Glutamatergic neuron (in vitro differentiated cells): ENCODE measurements around the gene TAC3. TPM values are rescaled to one million over a fixed set of nuclear protein-coding genes. Genes with fewer than 3 reads are reported as not detected.

Experiments used
- DNase-seq: peaks from one replicate; pipeline ENCODE4 v3.0.0; 2022
- H3K27ac Mint-ChIP-seq: one replicate; pipeline ENCODE4 v1.8.0; 2020; ENCODE audit warnings: mild to moderate bottlenecking, mixed read lengths, inconsistent platforms; ENCODE audit not compliant: unreplicated experiment
- H3K27me3 Mint-ChIP-seq: one replicate; pipeline ENCODE4 v1.8.0; 2020; ENCODE audit warnings: mild to moderate bottlenecking, moderate library complexity, mixed read lengths, inconsistent platforms; ENCODE audit not compliant: unreplicated experiment
- H3K36me3 Mint-ChIP-seq: one replicate; pipeline ENCODE4 v1.8.0; 2020; ENCODE audit warnings: mild to moderate bottlenecking, mixed read lengths, inconsistent platforms; ENCODE audit not compliant: unreplicated experiment
- H3K4me1 Mint-ChIP-seq: one replicate; pipeline ENCODE4 v1.8.0; 2020; ENCODE audit warnings: mild to moderate bottlenecking, low read depth, mixed read lengths, inconsistent platforms; ENCODE audit not compliant: unreplicated experiment
- H3K4me3 Mint-ChIP-seq: one replicate; pipeline ENCODE4 v1.8.0; 2020; ENCODE audit warnings: mild to moderate bottlenecking, mixed read lengths, inconsistent platforms; ENCODE audit not compliant: unreplicated experiment
- H3K9me3 Mint-ChIP-seq: one replicate; pipeline ENCODE4 v1.8.0; 2020; ENCODE audit warnings: mild to moderate bottlenecking, moderate library complexity, mixed read lengths, inconsistent platforms; ENCODE audit not compliant: unreplicated experiment
- total RNA-seq: library from RNA; stranded (reverse); fragmentation: NEBNext Ultra II Directional; extraction: Animal tissue kit (Norgen Biotek cat#: 25700); gene quantifications from one replicate; pipeline ENCODE4 v1.2.1, GENCODE V29; 2021; ENCODE audit not compliant: unreplicated experiment
- TF ChIP-seq, protein P1 (sequence below): fragments of 200-600 bp; sonication (generic); IDR thresholded peaks from one replicate; pipeline ENCODE4 v1.5.0; 2021; ENCODE audit not compliant: partially characterized antibody, unreplicated experiment

The TAC3 gene
- total RNA-seq, 1 donor from 2014 or later = 0.74 TPM

DNA sequence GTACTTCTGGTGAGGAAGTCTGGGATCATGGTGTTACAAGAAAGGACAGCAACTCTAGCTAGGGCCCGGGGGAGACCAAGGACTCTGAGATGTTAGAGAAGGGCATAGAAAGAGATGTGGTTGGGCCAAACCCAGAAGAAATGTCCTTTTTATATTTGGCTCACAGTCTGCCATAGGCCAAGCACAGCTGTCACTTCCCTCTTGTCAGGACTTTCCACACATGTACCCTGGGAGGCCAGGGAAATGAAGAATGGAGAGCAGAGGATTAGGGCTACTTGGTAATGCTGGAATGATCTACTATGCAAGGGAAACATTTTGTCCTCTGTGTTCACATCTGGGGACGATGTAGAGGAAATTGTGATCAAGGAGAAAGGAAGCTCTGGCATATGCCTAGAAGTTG is 24.4 kb upstream of the TAC3 start:
- Mint-ChIP-seq H3K36me3 (no peaks in the 10 kb centered on the region), H3K4me3 (no peak overlapping the region), H3K4me1 (no peaks in the 10 kb centered on the region), H3K27me3 (no peaks in the 10 kb centered on the region), H3K9me3 (no peaks in the 10 kb centered on the region), H3K27ac (no peak overlapping the region)
- TF ChIP-seq, protein P1, sequence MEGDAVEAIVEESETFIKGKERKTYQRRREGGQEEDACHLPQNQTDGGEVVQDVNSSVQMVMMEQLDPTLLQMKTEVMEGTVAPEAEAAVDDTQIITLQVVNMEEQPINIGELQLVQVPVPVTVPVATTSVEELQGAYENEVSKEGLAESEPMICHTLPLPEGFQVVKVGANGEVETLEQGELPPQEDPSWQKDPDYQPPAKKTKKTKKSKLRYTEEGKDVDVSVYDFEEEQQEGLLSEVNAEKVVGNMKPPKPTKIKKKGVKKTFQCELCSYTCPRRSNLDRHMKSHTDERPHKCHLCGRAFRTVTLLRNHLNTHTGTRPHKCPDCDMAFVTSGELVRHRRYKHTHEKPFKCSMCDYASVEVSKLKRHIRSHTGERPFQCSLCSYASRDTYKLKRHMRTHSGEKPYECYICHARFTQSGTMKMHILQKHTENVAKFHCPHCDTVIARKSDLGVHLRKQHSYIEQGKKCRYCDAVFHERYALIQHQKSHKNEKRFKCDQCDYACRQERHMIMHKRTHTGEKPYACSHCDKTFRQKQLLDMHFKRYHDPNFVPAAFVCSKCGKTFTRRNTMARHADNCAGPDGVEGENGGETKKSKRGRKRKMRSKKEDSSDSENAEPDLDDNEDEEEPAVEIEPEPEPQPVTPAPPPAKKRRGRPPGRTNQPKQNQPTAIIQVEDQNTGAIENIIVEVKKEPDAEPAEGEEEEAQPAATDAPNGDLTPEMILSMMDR = no peak
- no peak for DNase-seq

DNA sequence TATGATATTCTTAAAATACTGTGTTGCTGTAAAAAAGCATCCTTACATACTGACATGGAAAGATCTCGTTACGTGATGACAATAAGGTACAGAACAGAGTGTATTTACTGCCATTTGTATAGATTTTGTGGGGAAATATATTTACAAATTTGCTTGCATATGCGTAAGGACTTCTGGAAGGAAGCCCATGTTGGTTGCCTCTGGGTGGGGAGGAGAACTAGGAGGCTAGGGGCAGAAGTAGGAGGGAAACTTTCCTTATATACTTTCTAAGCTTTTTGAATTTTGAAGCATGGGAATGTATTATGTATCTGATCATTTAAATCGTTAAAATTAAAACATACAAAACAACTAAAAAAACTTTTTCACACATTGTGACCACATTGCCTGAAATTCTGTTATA is 23.9 kb upstream of the TAC3 start:
- Mint-ChIP-seq H3K27me3 (no peaks in the 10 kb centered on the region), H3K9me3 (no peaks in the 10 kb centered on the region)

DNA sequence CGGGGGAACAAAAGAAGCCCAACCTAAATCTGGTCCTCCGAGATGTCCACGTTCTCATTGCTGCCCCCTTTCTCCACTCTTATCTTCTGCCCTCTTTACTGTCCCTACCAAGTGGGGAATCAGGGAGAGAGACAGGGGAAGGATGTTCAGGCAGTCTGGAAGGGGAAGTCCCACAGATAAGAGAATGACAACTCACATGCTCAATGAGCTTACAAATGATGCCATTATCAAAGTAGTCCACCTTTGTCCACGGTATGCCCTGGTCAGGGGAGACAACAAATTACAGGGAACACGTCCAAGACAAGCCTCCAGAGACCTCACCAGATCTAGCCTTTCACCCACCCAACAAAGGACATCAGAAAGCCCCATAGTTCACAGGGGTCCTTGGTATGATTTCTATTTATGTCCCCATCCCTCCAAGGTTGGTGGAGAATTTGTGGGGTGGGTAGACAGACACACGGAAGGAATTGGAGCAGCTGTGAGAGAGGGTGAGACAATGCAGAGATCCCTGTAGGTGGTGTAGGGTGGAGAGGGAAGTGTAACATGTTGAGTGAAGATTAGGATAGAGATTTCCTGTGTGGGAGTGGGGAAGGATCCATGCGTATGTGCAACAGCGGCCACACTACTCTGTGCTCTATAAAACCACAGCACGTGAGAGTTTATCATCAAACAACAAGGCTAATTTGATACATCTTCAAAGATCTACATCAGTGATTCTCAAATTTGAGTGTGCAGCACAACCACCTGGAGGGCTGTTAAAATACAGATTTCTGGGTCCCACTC is 22.9 kb upstream of the TAC3 start:
- no peak overlapping the region for H3K4me3 Mint-ChIP-seq
- H3K27me3 Mint-ChIP-seq = no peaks in the 10 kb centered on the region
- DNase-seq = no peak
- H3K36me3 Mint-ChIP-seq = no peaks in the 10 kb centered on the region
- TF ChIP-seq, protein P1 = no peak
- no peaks in the 10 kb centered on the region for H3K4me1 Mint-ChIP-seq
- H3K9me3 Mint-ChIP-seq = no peaks in the 10 kb centered on the region
- no peak overlapping the region for H3K27ac Mint-ChIP-seq

More for the DNA sequence above, 23.9 kb upstream of the TAC3 start:
- TF ChIP-seq, protein P1 = no peak
- Mint-ChIP-seq H3K27ac (no peak overlapping the region), H3K36me3 (no peaks in the 10 kb centered on the region), H3K4me3 (no peak overlapping the region), H3K4me1 (no peaks in the 10 kb centered on the region)
- DNase-seq = no peak

DNA sequence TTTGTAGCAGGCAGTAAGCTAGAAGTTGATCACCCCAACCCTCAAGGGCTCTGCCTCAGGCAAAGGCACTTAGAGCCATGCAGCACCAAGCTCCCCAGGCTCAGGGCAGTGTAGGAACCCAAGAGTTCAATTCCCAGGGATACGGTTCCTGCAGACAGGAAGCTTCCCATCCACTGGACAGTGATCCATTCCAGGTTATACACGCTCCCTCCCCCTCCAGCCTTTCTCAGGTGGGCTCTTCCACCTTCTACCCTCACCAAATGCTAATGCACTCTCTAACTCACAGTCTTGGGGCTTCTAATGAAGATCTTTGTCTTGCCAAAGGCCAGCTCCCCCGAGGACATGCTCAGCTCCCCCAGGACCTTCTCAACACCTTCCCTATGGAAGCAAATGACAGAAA is 20.9 kb upstream of the TAC3 start:
- H3K36me3 Mint-ChIP-seq = no peaks in the 10 kb centered on the region
- H3K27ac Mint-ChIP-seq = no peak overlapping the region
- no peaks in the 10 kb centered on the region for H3K4me1 Mint-ChIP-seq
- TF ChIP-seq, protein P1 = no peak
- H3K27me3 Mint-ChIP-seq = no peaks in the 10 kb centered on the region
- peak overlapping the region; percentile 16 for H3K4me3 Mint-ChIP-seq
- DNase-seq = no peak
- no peaks in the 10 kb centered on the region for H3K9me3 Mint-ChIP-seq

DNA sequence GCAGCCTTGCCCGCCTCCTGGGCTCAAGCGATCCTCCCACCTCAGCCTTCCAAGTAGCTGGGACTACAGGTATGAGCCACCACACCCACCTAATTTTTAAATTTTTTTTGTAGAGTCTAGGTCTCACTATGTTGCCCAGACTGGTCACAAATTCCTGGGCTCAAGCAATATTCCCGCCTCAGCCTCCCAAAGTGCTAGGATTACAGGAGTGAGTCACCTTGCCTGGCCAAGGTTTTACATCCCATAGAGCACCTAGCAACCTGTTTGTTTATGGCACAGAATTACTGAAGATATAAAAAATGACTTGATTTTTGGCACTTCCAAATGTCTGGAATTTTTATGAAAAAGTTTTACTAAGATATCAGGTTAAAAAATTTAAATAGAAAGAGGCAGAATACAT is 17.1 kb upstream of the TAC3 start:
- DNase-seq = no peak
- H3K27ac Mint-ChIP-seq = no peak overlapping the region
- H3K4me3 Mint-ChIP-seq = no peak overlapping the region
- no peaks in the 10 kb centered on the region for H3K27me3 Mint-ChIP-seq
- H3K9me3 Mint-ChIP-seq = no peaks in the 10 kb centered on the region
- TF ChIP-seq, protein P1 = no peak
- H3K4me1 Mint-ChIP-seq = peaks cover 6% of the 10 kb centered on the region
- no peaks in the 10 kb centered on the region for H3K36me3 Mint-ChIP-seq
